GM12875 (cell line): ENCODE measurements around the gene SEMA4B.

Experiments
- H3K4me3 ChIP-seq: one replicate; pipeline ENCODE4 v1.5.1; 2011; ENCODE audit warnings: low read depth, low read length, control low read depth
- CTCF ChIP-seq: IDR thresholded peaks from 2 replicates; pipeline ENCODE4 v1.5.1; 2011; ENCODE audit warnings: low read depth, mild to moderate bottlenecking, control low read depth, inconsistent platforms, low read length, moderate library complexity, borderline replicate concordance; ENCODE audit not compliant: insufficient read depth

Gene SEMA4B

GRCh38 chr15:90171623-90172022 lies 29.5 kb upstream of the SEMA4B start:
- H3K4me3 ChIP-seq = no peak overlapping the region
- no peak for TF ChIP-seq CTCF

DNA sequence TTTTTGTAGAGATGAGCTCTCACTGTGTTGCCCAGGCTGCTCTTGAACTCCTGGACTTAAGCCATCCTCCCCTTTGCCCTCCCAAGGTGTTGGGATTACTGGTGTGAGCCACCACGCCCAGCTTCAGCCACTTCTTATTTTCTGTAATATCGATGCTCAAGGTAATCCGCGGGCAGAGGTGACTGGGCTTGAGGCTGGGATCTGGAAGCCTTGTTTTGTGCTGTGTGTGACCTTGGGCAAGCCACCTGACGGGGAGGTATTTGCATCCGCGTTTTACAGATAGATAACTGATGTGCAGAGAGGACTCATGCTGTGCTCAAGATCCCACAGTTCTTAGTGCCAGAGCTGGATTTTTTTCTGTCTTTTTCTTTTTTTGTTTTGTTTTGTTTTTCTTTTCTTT lies 27.8 kb upstream of the SEMA4B start:
- TF ChIP-seq CTCF = no peak
- H3K4me3 ChIP-seq = no peak overlapping the region

- H3K4me3 ChIP-seq = no peak overlapping the region
- no peak for TF ChIP-seq CTCF
Observed at GRCh38 chr15:90174140-90174875, 26.8 kb upstream of the SEMA4B start.

DNA sequence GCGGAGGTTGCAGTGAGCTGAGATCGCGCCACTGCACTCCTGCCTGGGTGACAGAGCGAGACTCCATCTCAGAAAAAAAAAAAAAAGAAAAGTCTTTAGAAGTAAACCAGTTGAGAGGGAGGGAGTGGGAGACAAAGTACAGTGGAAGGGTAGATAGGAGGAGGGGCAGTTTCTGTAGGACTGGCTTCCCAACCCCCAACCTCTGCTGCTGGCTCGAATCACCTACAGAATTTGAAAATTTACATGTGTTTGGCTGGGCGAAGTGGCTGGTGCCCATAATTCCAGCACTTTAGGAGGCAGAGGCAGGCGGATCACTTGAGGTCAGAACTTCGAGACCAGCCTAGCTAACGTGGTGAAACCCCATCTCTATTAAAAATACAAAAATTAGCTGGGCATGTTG lies 24.1 kb upstream of the SEMA4B start:
- no peak for TF ChIP-seq CTCF
- no peak overlapping the region for H3K4me3 ChIP-seq

DNA sequence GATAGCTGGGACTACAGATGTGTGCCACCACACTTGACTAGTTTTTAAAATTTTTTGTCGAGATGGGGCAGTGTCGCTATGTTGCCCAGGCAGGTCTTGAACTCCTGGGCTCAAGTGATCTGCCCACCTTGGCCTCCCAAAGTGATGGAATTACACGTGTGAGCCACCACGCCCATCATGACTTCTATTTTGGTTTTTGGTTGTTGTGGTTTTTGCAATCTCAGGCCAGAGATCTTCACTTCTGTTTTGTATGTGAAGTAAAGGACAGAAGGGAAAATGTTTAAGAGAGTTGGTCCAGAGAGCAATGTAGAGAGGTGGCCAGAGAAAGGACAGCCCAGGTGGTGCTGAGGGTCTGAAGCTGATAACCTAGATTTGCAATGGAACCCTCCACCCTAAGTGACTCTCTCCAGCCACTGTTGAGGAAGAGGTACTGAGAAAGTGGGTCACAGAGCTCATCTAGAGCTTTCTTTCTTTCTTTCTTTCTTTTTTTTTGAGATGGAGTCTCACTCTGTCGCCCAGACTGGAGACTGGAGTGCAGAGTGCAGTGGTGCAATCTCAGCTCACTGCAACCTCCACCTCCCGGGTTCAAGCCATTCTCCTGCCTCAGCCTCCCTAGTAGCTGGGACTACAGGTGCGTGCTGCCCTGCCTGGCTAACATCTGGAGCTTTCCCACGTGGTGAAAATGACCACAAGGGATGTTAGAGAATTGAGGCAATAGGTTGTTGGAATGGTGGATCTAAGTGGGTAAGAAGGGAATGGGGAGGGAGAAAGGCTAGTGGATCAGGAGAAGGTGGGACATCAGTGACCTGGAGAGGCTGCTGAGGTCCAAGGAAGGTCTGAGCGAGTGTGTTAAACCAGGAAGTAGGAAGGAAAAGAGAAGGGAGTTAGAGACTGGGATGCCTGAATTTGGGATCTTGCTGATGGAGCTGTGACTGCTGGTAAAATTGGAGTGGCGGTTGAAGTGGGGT lies 22.4 kb upstream of the SEMA4B start:
- no peak for TF ChIP-seq CTCF
- H3K4me3 ChIP-seq = no peak overlapping the region

GRCh38 chr15:90181776-90182175 lies 19.4 kb upstream of the SEMA4B start:
- no peak for TF ChIP-seq CTCF

More at GRCh38 chr15:90181776-90182175, 19.4 kb upstream of the SEMA4B start:
- no peak overlapping the region for H3K4me3 ChIP-seq
